HL-60 (cell line): ENCODE data around the gene C20orf173.

ENCODE experiments used
- POLR2AphosphoS5 ChIP-seq: IDR thresholded peaks from 2 replicates; pipeline ENCODE4 v1.6.1; 2012; ENCODE audit warnings: low read depth
- TF ChIP-seq, protein P1 (sequence below): IDR thresholded peaks from one replicate; pipeline ENCODE4 v1.5.1; 2011; ENCODE audit warnings: low read length, control low read depth, inconsistent platforms; ENCODE audit not compliant: insufficient read depth

DNA sequence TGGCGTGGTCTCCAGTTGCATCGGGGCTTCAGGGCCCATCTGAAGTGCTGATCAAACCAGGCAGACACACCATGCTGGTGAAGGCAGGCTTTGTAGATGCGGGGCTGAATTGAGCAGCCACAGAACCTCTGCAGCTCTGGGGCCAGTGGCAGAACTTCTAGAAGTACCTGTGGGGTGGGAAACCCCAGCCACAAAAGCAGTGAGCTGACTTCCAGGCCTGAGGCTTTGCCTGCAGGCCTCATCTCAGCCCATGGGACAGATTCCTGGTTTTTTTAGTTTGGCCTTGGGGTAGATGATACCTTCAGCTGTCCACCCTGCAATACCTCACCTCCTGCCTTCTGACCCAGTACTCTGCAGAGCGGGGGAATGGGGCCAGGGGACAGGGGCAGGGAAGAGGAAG lies 14.1 kb downstream of the C20orf173 start:
- TF ChIP-seq, protein P1, sequence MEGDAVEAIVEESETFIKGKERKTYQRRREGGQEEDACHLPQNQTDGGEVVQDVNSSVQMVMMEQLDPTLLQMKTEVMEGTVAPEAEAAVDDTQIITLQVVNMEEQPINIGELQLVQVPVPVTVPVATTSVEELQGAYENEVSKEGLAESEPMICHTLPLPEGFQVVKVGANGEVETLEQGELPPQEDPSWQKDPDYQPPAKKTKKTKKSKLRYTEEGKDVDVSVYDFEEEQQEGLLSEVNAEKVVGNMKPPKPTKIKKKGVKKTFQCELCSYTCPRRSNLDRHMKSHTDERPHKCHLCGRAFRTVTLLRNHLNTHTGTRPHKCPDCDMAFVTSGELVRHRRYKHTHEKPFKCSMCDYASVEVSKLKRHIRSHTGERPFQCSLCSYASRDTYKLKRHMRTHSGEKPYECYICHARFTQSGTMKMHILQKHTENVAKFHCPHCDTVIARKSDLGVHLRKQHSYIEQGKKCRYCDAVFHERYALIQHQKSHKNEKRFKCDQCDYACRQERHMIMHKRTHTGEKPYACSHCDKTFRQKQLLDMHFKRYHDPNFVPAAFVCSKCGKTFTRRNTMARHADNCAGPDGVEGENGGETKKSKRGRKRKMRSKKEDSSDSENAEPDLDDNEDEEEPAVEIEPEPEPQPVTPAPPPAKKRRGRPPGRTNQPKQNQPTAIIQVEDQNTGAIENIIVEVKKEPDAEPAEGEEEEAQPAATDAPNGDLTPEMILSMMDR: no peak
- no peak for TF ChIP-seq POLR2AphosphoS5
